Measurements from ENCODE around the gene CDH13.

Gene CDH13

GRCh38 chr16:82801361-82801760, 174.6 kb downstream of the CDH13 start:
- H3K27ac ChIP-seq (replicated peaks): no peak overlapping the region
- no peaks in the 10 kb centered on the region for H3K27me3 ChIP-seq (ENCODE audit: insufficient read depth, poor library complexity, severe bottlenecking)
- DNase-seq (ENCODE audit: low read depth in 1 of 2, low spot score in 1 of 2): no peak
- no peak overlapping the region for H3K4me3 ChIP-seq (replicated peaks; ENCODE audit: insufficient read depth, low read length)
- TF ChIP-seq GABPA (IDR thresholded peaks at IDR 0.05; ENCODE audit: low read depth): no peak
- TF ChIP-seq POLR2AphosphoS5 (IDR thresholded peaks at IDR 0.05; ENCODE audit: low read depth): no peak
- no peak for TF ChIP-seq CTCF (IDR thresholded peaks at IDR 0.05; ENCODE audit: insufficient read depth, low read length)
- no peak for TF ChIP-seq SPI1 (IDR thresholded peaks at IDR 0.05; ENCODE audit: borderline replicate concordance, low read depth)
- TF ChIP-seq REST (IDR thresholded peaks at IDR 0.05; ENCODE audit: insufficient replicate concordance, low read depth): no peak

GRCh38 chr16:82805866-82806265, 179.1 kb downstream of the CDH13 start:
- no peak for DNase-seq (ENCODE audit: low read depth in 1 of 2, low spot score in 1 of 2)
- Histone ChIP-seq H3K27me3 (ENCODE audit: insufficient read depth, poor library complexity, severe bottlenecking) (no peaks in the 10 kb centered on the region), H3K4me3 (replicated peaks; ENCODE audit: insufficient read depth, low read length) (no peak overlapping the region), H3K27ac (replicated peaks) (no peak overlapping the region)
- TF ChIP-seq REST (IDR thresholded peaks at IDR 0.05; ENCODE audit: insufficient replicate concordance, low read depth) (no peak), GABPA (IDR thresholded peaks at IDR 0.05; ENCODE audit: low read depth) (no peak), SPI1 (IDR thresholded peaks at IDR 0.05; ENCODE audit: borderline replicate concordance, low read depth) (no peak)

- H3K27me3 ChIP-seq (ENCODE audit: insufficient read depth, poor library complexity, severe bottlenecking): no peaks in the 10 kb centered on the region
- no peak for TF ChIP-seq GABPA (IDR thresholded peaks at IDR 0.05; ENCODE audit: low read depth)
- no peak for TF ChIP-seq REST (IDR thresholded peaks at IDR 0.05; ENCODE audit: insufficient replicate concordance, low read depth)
- no peak for TF ChIP-seq POLR2AphosphoS5 (IDR thresholded peaks at IDR 0.05; ENCODE audit: low read depth)
- TF ChIP-seq CTCF (IDR thresholded peaks at IDR 0.05; ENCODE audit: insufficient read depth, low read length): no peak
- no peak for TF ChIP-seq SPI1 (IDR thresholded peaks at IDR 0.05; ENCODE audit: borderline replicate concordance, low read depth)
- H3K27ac ChIP-seq (replicated peaks): no peak overlapping the region
- H3K4me3 ChIP-seq (replicated peaks; ENCODE audit: insufficient read depth, low read length): no peak overlapping the region
- no peak for DNase-seq (ENCODE audit: low read depth in 1 of 2, low spot score in 1 of 2)
These were observed 180.5 kb downstream of the CDH13 start for GRCh38 chr16:82807311-82807710.

- TF ChIP-seq POLR2AphosphoS5 (IDR thresholded peaks at IDR 0.05; ENCODE audit: low read depth): no peak
- no peak for TF ChIP-seq REST (IDR thresholded peaks at IDR 0.05; ENCODE audit: insufficient replicate concordance, low read depth)
- no peak for TF ChIP-seq SPI1 (IDR thresholded peaks at IDR 0.05; ENCODE audit: borderline replicate concordance, low read depth)
- DNase-seq (ENCODE audit: low read depth in 1 of 2, low spot score in 1 of 2): no peak
- no peak overlapping the region for H3K4me3 ChIP-seq (replicated peaks; ENCODE audit: insufficient read depth, low read length)
- H3K27me3 ChIP-seq (ENCODE audit: insufficient read depth, poor library complexity, severe bottlenecking): no peaks in the 10 kb centered on the region
- H3K27ac ChIP-seq (replicated peaks): no peak overlapping the region
These were observed 181.3 kb downstream of the CDH13 start for GRCh38 chr16:82808036-82808435.
